KMS-11 (cell line): ENCODE data around the gene ADAM12.

Experiments
- H2AFZ ChIP-seq: fragments of 200-600 bp; sonication (generic); 2 replicates; pipeline ENCODE4 v1.6.1; 2016; ENCODE audit warnings: antibody characterized with exemption, mixed run types, low read depth
- H3K27ac ChIP-seq: fragments of 200-600 bp; sonication (generic); 2 replicates; pipeline ENCODE4 v1.6.1; 2016; ENCODE audit warnings: mild to moderate bottlenecking, mixed run types
- H3K27me3 ChIP-seq: fragments of 200-600 bp; sonication (generic); 2 replicates; pipeline ENCODE4 v1.6.1; 2017; ENCODE audit warnings: mild to moderate bottlenecking, low read depth, mixed run types, moderate library complexity; ENCODE audit not compliant: insufficient read depth
- H3K36me3 ChIP-seq: fragments of 200-600 bp; sonication (generic); 2 replicates; pipeline ENCODE4 v1.6.1; 2017; ENCODE audit warnings: mild to moderate bottlenecking, mixed run types; ENCODE audit not compliant: insufficient read depth
- H3K4me1 ChIP-seq: fragments of 200-600 bp; sonication (generic); 2 replicates; pipeline ENCODE4 v1.6.1; 2016; ENCODE audit warnings: mild to moderate bottlenecking, low read depth, mixed run types; ENCODE audit not compliant: poor library complexity, severe bottlenecking
- H3K4me2 ChIP-seq: fragments of 200-600 bp; sonication (generic); 2 replicates; pipeline ENCODE4 v1.7.0; 2016; ENCODE audit warnings: mild to moderate bottlenecking, mixed run types
- H3K4me3 ChIP-seq: fragments of 200-600 bp; sonication (generic); IDR thresholded peaks from 2 replicates; pipeline ENCODE4 v1.6.1; 2017; ENCODE audit warnings: low read depth, low read length, mixed read lengths; ENCODE audit not compliant: insufficient read depth
- H3K79me2 ChIP-seq: fragments of 200-600 bp; sonication (generic); 2 replicates; pipeline ENCODE4 v1.6.1; 2016; ENCODE audit warnings: low read depth, mixed run types; ENCODE audit not compliant: insufficient read depth
- H3K9ac ChIP-seq: fragments of 200-600 bp; sonication (generic); 2 replicates; pipeline ENCODE4 v1.6.1; 2016; ENCODE audit warnings: mild to moderate bottlenecking, mixed run types
- H4K20me1 ChIP-seq: fragments of 200-600 bp; sonication (generic); 2 replicates; pipeline ENCODE4 v1.6.1; 2016; ENCODE audit warnings: mild to moderate bottlenecking, mixed run types; ENCODE audit not compliant: insufficient read depth
- CTCF ChIP-seq: fragments of 200-600 bp; sonication (generic); conservative IDR thresholded peaks from 2 replicates; pipeline ENCODE4 v1.6.1; 2017; ENCODE audit warnings: low read depth, mild to moderate bottlenecking, antibody characterized with exemption, low read length, moderate library complexity, mixed read lengths

The ADAM12 gene

GRCh38 chr10:126302476-126302756 lies 85.9 kb downstream of the ADAM12 start:
- Histone ChIP-seq H3K36me3 (no peaks in the 10 kb centered on the region), H3K4me2 (no peak overlapping the region), H3K27ac (no peak overlapping the region), H3K27me3 (no peaks in the 10 kb centered on the region), H4K20me1 (no peaks in the 10 kb centered on the region), H2AFZ (no peak overlapping the region), H3K9ac (no peak overlapping the region), H3K4me3 (no peak overlapping the region), H3K4me1 (no peaks in the 10 kb centered on the region), H3K79me2 (no peaks in the 10 kb centered on the region)
- no peak for TF ChIP-seq CTCF

DNA sequence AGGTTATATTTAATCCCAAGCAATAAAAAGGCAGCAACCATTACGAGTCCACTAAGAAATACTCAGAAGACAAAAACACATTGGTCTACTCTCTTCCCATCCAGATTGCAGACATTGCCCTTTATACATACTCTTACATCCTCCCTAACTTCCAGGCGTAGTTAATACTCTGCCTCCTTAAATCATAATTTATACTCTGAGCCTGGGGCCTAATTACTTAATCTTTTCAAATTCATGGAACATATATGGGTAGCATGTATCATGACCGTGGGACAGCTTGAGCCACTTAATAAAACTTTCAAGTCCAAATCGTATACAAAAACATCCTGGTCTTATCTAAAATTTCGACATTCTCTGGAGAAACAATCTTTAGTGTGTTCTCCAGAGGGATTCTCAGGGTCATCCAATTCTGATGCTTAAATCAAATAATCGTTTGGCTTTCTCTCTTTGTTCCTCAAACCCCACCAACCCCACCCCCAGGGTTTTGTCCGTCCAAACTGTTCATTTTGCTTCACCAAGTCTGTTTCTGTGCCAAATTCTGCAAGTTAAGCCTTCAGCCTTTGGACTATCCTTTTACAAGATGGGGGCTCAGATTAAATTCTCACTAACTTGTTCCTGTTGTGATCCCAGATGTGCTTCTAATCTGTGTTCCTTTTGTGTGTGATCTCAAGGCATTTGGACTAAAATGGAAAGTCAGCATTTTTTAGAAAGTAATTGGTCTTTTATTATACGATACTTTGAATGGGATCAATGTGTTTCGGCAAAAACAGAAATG lies 86.4 kb downstream of the ADAM12 start:
- Histone ChIP-seq H4K20me1 (no peaks in the 10 kb centered on the region), H3K36me3 (no peaks in the 10 kb centered on the region), H3K79me2 (no peaks in the 10 kb centered on the region), H2AFZ (no peak overlapping the region), H3K4me3 (no peak overlapping the region), H3K4me2 (no peak overlapping the region), H3K27ac (no peak overlapping the region), H3K9ac (no peak overlapping the region), H3K27me3 (no peaks in the 10 kb centered on the region), H3K4me1 (no peaks in the 10 kb centered on the region)
- no peak for TF ChIP-seq CTCF

DNA sequence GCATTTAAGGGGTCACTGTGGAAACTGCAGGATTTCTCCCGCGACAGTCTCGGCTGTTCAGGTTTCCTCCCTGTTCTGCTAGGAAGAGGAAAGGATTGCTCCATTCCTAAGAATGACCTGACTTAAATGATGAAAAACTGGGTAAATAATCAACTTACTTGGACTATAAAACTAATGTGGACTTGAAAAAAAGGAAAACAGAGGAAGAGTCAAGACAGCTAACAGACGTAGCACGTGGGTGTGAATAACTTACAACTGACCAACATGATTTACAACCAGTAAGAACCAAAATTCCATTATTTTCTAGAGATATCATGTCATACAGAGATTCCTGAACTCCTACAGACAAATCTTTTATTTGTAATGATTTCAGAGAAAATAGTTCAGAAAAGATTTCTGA lies 93.8 kb downstream of the ADAM12 start:
- TF ChIP-seq CTCF = no peak
- no peaks in the 10 kb centered on the region for H4K20me1 ChIP-seq
- no peak overlapping the region for H3K27ac ChIP-seq
- no peaks in the 10 kb centered on the region for H3K79me2 ChIP-seq
- H3K36me3 ChIP-seq = no peaks in the 10 kb centered on the region
- no peaks in the 10 kb centered on the region for H3K4me1 ChIP-seq
- no peaks in the 10 kb centered on the region for H3K27me3 ChIP-seq
- no peak overlapping the region for H2AFZ ChIP-seq
- H3K4me3 ChIP-seq = no peak overlapping the region
- H3K9ac ChIP-seq = no peak overlapping the region
- H3K4me2 ChIP-seq = no peak overlapping the region

- Histone ChIP-seq H3K27ac (no peak overlapping the region), H3K4me3 (no peak overlapping the region), H3K27me3 (no peaks in the 10 kb centered on the region), H3K4me2 (no peak overlapping the region), H3K9ac (no peak overlapping the region), H2AFZ (no peak overlapping the region), H4K20me1 (no peaks in the 10 kb centered on the region), H3K79me2 (no peaks in the 10 kb centered on the region), H3K4me1 (no peaks in the 10 kb centered on the region), H3K36me3 (no peaks in the 10 kb centered on the region)
- no peak for TF ChIP-seq CTCF
These were observed 98.0 kb downstream of the ADAM12 start for GRCh38 chr10:126290232-126290631.
